ENCODE data around the gene ACTC1.

GRCh38 chr15:34754171-34754601 lies 41.2 kb downstream of the ACTC1 start:
- TF ChIP-seq, protein P1, sequence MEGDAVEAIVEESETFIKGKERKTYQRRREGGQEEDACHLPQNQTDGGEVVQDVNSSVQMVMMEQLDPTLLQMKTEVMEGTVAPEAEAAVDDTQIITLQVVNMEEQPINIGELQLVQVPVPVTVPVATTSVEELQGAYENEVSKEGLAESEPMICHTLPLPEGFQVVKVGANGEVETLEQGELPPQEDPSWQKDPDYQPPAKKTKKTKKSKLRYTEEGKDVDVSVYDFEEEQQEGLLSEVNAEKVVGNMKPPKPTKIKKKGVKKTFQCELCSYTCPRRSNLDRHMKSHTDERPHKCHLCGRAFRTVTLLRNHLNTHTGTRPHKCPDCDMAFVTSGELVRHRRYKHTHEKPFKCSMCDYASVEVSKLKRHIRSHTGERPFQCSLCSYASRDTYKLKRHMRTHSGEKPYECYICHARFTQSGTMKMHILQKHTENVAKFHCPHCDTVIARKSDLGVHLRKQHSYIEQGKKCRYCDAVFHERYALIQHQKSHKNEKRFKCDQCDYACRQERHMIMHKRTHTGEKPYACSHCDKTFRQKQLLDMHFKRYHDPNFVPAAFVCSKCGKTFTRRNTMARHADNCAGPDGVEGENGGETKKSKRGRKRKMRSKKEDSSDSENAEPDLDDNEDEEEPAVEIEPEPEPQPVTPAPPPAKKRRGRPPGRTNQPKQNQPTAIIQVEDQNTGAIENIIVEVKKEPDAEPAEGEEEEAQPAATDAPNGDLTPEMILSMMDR (IDR thresholded peaks at IDR 0.05), result no peak
- TF ChIP-seq POLR2A (IDR thresholded peaks at IDR 0.05), result no peak
